ACHN (cell line): ENCODE results near the gene TMEM250.
A peak's percentile ranks its signal among the peaks of the same experiment; 100 is the strongest.

Source experiments
- DNase-seq: peaks from one replicate; pipeline ENCODE4 v3.0.0-alpha.2; 2015
- in situ Hi-C: cut with HindIII; loops from 2 replicates; pipeline ENCODE4 v1.10.0; 2017; ENCODE audit warnings: low sequenced_read_pairs, low pct_ligation_motif_present, low pct_unique_long_range_greater_than_20kb

The TMEM250 gene

DNA sequence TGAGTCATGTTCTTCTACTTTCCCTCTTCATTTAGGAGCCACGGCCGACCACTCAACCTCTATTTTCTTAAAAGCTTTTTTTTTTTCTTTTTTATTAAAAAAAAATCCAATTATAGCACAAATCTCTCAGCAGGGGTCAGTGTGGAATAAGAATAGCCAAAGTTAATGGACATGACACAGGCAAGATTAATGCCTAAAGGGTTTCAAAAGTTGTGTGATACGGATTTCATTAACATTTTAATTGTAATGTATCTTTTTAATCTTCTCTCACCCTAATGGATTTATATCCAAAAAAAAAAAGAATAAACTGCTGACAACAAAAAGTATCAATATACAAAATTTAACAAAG is 29.0 kb downstream of the TMEM250 start:
- in situ Hi-C loops = no loop called here
- peak; percentile 39 for DNase-seq

GRCh38 chr9:136088939-136089696 is 29.6 kb downstream of the TMEM250 start:
- in situ Hi-C loops = no loop called here
- no peak for DNase-seq

GRCh38 chr9:136088481-136088938 is 30.2 kb downstream of the TMEM250 start:
- in situ Hi-C loops = no loop called here
- no peak for DNase-seq

DNA sequence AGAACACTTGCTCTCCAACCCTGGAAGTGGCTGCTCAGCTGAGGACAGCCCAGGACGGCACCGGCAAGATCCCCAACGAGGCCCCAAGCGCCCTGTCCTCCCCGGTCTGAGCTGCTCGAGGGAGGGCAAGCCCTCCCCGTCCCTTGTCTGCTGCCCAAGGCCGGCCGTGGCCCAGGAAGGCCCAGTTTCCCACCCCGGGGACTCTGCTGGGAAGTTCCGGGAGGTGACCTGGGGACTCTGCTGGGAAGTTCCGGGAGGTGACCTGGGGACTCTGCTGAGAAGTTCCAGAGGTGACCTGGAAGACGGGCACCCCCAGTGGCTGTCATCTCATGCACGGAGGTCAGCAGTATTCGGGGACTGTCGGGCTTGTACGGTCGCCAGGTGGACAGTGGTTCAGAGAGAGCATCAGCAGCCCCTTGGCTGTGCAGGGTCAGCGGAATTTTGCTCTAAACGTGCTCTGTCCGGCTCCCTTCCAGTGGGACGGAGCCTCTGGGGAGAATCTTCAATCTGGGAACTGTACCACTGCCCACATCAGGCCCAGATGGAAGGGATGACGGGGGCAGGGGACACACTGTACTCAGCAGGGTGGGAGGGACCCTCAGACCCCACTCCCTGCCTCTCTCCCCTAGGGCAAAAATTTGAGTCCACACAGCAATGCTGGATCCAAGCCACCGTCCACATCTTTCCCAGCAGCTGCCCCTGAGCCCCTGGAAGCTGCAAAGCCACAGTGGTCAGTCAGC is 30.8 kb downstream of the TMEM250 start:
- no peak for DNase-seq
- in situ Hi-C loops = no loop called here

GRCh38 chr9:136086951-136087740 is 31.5 kb downstream of the TMEM250 start:
- in situ Hi-C loops = no loop called here
- DNase-seq = no peak

- in situ Hi-C loops = no loop called here
- no peak for DNase-seq
Observed at GRCh38 chr9:136086213-136086881, 32.3 kb downstream of the TMEM250 start.

GRCh38 chr9:136085815-136086212 is 32.9 kb downstream of the TMEM250 start:
- no peak for DNase-seq
- in situ Hi-C loops = no loop called here

- no peak for DNase-seq
Observed at GRCh38 chr9:136084063-136084944, 34.4 kb downstream of the TMEM250 start.

GRCh38 chr9:136083558-136084062 is 35.1 kb downstream of the TMEM250 start:
- no peak for DNase-seq
- in situ Hi-C loops = no loop called here

More at GRCh38 chr9:136084063-136084944, 34.4 kb downstream of the TMEM250 start:
- in situ Hi-C loops = no loop called here

GRCh38 chr9:136082496-136083361 is 35.9 kb downstream of the TMEM250 start:
- in situ Hi-C loops = no loop called here
- DNase-seq = no peak

- no peak for DNase-seq
- in situ Hi-C loops = no loop called here
Observed at GRCh38 chr9:136081826-136082495, 36.7 kb downstream of the TMEM250 start.

GRCh38 chr9:136081113-136081825 is 37.4 kb downstream of the TMEM250 start:
- DNase-seq = no peak
- in situ Hi-C loops = no loop called here

- in situ Hi-C loops = no loop called here
- DNase-seq = no peak
Observed at GRCh38 chr9:136080716-136081112, 38.0 kb downstream of the TMEM250 start.

- in situ Hi-C loops = no loop called here
Observed at GRCh38 chr9:136079916-136080246, 38.8 kb downstream of the TMEM250 start.

DNA sequence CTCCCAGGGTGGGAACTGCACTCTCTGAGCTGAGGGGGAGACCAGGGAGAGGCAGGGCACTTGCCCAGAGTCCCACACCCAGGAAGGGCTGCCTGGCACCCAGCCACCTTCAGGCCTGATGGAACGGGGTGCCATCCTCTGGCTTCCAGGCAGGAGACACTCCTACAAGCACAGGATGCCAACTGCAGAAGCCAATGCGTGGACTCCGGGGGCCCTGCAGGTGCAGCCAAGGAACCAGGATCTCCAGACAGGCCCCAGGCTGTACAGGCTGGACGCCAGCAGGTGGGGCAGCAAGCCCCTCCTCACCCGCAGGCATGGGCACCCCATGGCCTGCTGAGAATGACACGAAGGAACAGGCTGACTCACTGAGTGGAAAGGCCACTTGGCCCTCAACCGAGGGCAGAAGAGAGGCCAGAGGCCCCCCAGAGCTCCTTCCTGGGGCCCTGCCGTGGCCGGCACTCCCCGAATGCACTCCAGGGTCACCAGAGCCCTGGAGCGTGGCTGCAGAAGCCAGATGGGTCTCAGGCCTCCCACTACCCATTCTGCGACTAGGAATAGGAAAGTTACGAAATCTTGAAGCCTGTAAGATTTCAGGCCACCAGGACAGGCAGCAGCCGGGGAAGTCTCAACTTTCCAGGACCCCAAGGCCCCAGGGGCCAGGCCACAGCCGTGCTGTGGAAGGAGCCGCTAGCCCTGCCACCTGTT is 39.3 kb downstream of the TMEM250 start:
- in situ Hi-C loops = no loop called here
- DNase-seq = peak; percentile 12

More at GRCh38 chr9:136079916-136080246, 38.8 kb downstream of the TMEM250 start:
- no peak for DNase-seq
